DND-41 (cell line): ENCODE results near the gene C9orf50.

Experiments
- ATAC-seq: fragments of 200-7000 bp; cut with Tn5 transposase; 3 replicates; pipeline ENCODE4 v1.9.1; 2021; ENCODE audit warnings: low read depth; ENCODE audit not compliant: insufficient read depth
- DNase-seq: peaks from one replicate; pipeline ENCODE4 v3.0.0-alpha.2; 2020
- H2AFZ ChIP-seq: 2 replicates; pipeline ENCODE4 v1.6.0; 2012; ENCODE audit warnings: low read depth, low read length
- H3K27ac ChIP-seq: 2 replicates; pipeline ENCODE4 v1.5.1; 2012; ENCODE audit warnings: low read length, inconsistent platforms
- H3K27me3 ChIP-seq: fragments of 200-600 bp; sonication (generic); 2 replicates; pipeline ENCODE4 v1.6.0; 2012; ENCODE audit warnings: low read length, mild to moderate bottlenecking, inconsistent platforms; ENCODE audit not compliant: insufficient read depth, poor library complexity
- H3K36me3 ChIP-seq: 2 replicates; pipeline ENCODE4 v1.5.1; 2012; ENCODE audit warnings: low read length, inconsistent platforms; ENCODE audit not compliant: insufficient read depth
- H3K4me1 ChIP-seq: 2 replicates; pipeline ENCODE4 v1.5.1; 2012; ENCODE audit warnings: mild to moderate bottlenecking, low read length; ENCODE audit not compliant: insufficient read depth
- H3K4me2 ChIP-seq: 2 replicates; pipeline ENCODE4 v1.6.0; 2012; ENCODE audit warnings: mild to moderate bottlenecking, moderate library complexity, low read length, inconsistent platforms; ENCODE audit not compliant: insufficient read depth
- H3K4me3 ChIP-seq, 2 experiments: fragments of 200-600 bp in 1 of 2; shearing (Covaris generic) in 1 of 2; 2 replicates each; pipeline ENCODE4 v1.5.1; 2012 to 2016; ENCODE audit warnings: inconsistent platforms in 2 of 2, low read length in 2 of 2, mild to moderate bottlenecking in 2 of 2, low read depth in 1 of 2, moderate library complexity in 1 of 2
- H3K79me2 ChIP-seq: 2 replicates; pipeline ENCODE4 v1.6.0; 2012; ENCODE audit warnings: low read length, inconsistent platforms; ENCODE audit not compliant: insufficient read depth
- H3K9ac ChIP-seq: 2 replicates; pipeline ENCODE4 v1.6.0; 2012; ENCODE audit warnings: low read depth, mild to moderate bottlenecking, inconsistent platforms, low read length, moderate library complexity
- H3K9me3 ChIP-seq: 2 replicates; pipeline ENCODE4 v1.5.1; 2012; ENCODE audit warnings: low read length, moderate library complexity, mild to moderate bottlenecking, inconsistent platforms; ENCODE audit not compliant: insufficient read depth, severe bottlenecking
- H4K20me1 ChIP-seq: 2 replicates; pipeline ENCODE4 v1.6.0; 2012; ENCODE audit warnings: low read length; ENCODE audit not compliant: insufficient read depth
- CTCF ChIP-seq: IDR thresholded peaks from 2 replicates; pipeline ENCODE4 v1.5.1; 2012; ENCODE audit warnings: borderline replicate concordance, low read length, moderate library complexity, mild to moderate bottlenecking; ENCODE audit not compliant: poor library complexity, severe bottlenecking; ENCODE audit errors: extremely low read depth
- EZH2 ChIP-seq: IDR thresholded peaks from 3 replicates; pipeline ENCODE4 v1.6.1; 2012; ENCODE audit warnings: borderline replicate concordance, low read depth, mild to moderate bottlenecking, moderate library complexity, low read length, inconsistent platforms; ENCODE audit not compliant: severe bottlenecking

The C9orf50 gene

GRCh38 chr9:129614932-129615331 lies 6.0 kb downstream of the C9orf50 start:
- no peaks in the 10 kb centered on the region for H3K9me3 ChIP-seq
- no peak for TF ChIP-seq CTCF
- no peaks in the 10 kb centered on the region for H3K79me2 ChIP-seq
- H3K4me3 ChIP-seq: no peak overlapping the region
- H3K9ac ChIP-seq: no peak overlapping the region
- no peak overlapping the region for H2AFZ ChIP-seq
- peaks cover 13% of the 10 kb centered on the region for H3K4me1 ChIP-seq
- DNase-seq (no peak), ATAC-seq (no peak)
- no peaks in the 10 kb centered on the region for H3K36me3 ChIP-seq
- no peaks in the 10 kb centered on the region for H4K20me1 ChIP-seq
- peaks cover 10% of the 10 kb centered on the region for H3K27me3 ChIP-seq
- H3K4me2 ChIP-seq: no peak overlapping the region
- H3K27ac ChIP-seq: no peak overlapping the region

- peaks cover 11% of the 10 kb centered on the region for H3K4me1 ChIP-seq
- no peak for TF ChIP-seq EZH2
- TF ChIP-seq CTCF: no peak
- H3K27ac ChIP-seq: no peak overlapping the region
- H4K20me1 ChIP-seq: no peaks in the 10 kb centered on the region
- H3K9ac ChIP-seq: no peak overlapping the region
- H3K4me2 ChIP-seq: no peak overlapping the region
- H3K36me3 ChIP-seq: no peaks in the 10 kb centered on the region
- H3K9me3 ChIP-seq: no peaks in the 10 kb centered on the region
- ATAC-seq: no peak
- H3K27me3 ChIP-seq: no peaks in the 10 kb centered on the region
- no peak overlapping the region for H2AFZ ChIP-seq
- no peaks in the 10 kb centered on the region for H3K79me2 ChIP-seq
- H3K4me3 ChIP-seq: no peak overlapping the region
- no peak for DNase-seq
These were observed 7.3 kb downstream of the C9orf50 start for GRCh38 chr9:129613520-129614175.

- no peak overlapping the region for H3K4me3 ChIP-seq
- no peak for ATAC-seq
- H4K20me1 ChIP-seq: no peaks in the 10 kb centered on the region
- H3K27ac ChIP-seq: no peak overlapping the region
- no peaks in the 10 kb centered on the region for H3K36me3 ChIP-seq
- no peaks in the 10 kb centered on the region for H3K79me2 ChIP-seq
- no peak overlapping the region for H2AFZ ChIP-seq
- H3K4me1 ChIP-seq: peaks cover 11% of the 10 kb centered on the region
- DNase-seq: no peak
- no peak for TF ChIP-seq CTCF
- no peak for TF ChIP-seq EZH2
- no peaks in the 10 kb centered on the region for H3K9me3 ChIP-seq
- H3K9ac ChIP-seq: no peak overlapping the region
- H3K27me3 ChIP-seq: no peaks in the 10 kb centered on the region
- H3K4me2 ChIP-seq: no peak overlapping the region
These were observed 7.9 kb downstream of the C9orf50 start for GRCh38 chr9:129612815-129613519.
